DND-41 (cell line): ENCODE measurements around the gene NXPH4.
A peak's percentile ranks its signal among the peaks of the same experiment; 100 is the strongest.

Source experiments
- ATAC-seq: fragments of 200-7000 bp; cut with Tn5 transposase; 3 replicates; pipeline ENCODE4 v1.9.1; 2021; ENCODE audit warnings: low read depth; ENCODE audit not compliant: insufficient read depth
- DNase-seq: peaks from one replicate; pipeline ENCODE4 v3.0.0-alpha.2; 2020
- H2AFZ ChIP-seq: 2 replicates; pipeline ENCODE4 v1.6.0; 2012; ENCODE audit warnings: low read depth, low read length
- H3K27ac ChIP-seq: 2 replicates; pipeline ENCODE4 v1.5.1; 2012; ENCODE audit warnings: low read length, inconsistent platforms
- H3K27me3 ChIP-seq: fragments of 200-600 bp; sonication (generic); 2 replicates; pipeline ENCODE4 v1.6.0; 2012; ENCODE audit warnings: low read length, mild to moderate bottlenecking, inconsistent platforms; ENCODE audit not compliant: insufficient read depth, poor library complexity
- H3K36me3 ChIP-seq: 2 replicates; pipeline ENCODE4 v1.5.1; 2012; ENCODE audit warnings: low read length, inconsistent platforms; ENCODE audit not compliant: insufficient read depth
- H3K4me1 ChIP-seq: 2 replicates; pipeline ENCODE4 v1.5.1; 2012; ENCODE audit warnings: mild to moderate bottlenecking, low read length; ENCODE audit not compliant: insufficient read depth
- H3K4me2 ChIP-seq: 2 replicates; pipeline ENCODE4 v1.6.0; 2012; ENCODE audit warnings: mild to moderate bottlenecking, moderate library complexity, low read length, inconsistent platforms; ENCODE audit not compliant: insufficient read depth
- H3K4me3 ChIP-seq, 2 experiments: fragments of 200-600 bp in 1 of 2; shearing (Covaris generic) in 1 of 2; 2 replicates each; pipeline ENCODE4 v1.5.1; 2012 to 2016; ENCODE audit warnings: inconsistent platforms in 2 of 2, low read length in 2 of 2, mild to moderate bottlenecking in 2 of 2, low read depth in 1 of 2, moderate library complexity in 1 of 2
- H3K79me2 ChIP-seq: 2 replicates; pipeline ENCODE4 v1.6.0; 2012; ENCODE audit warnings: low read length, inconsistent platforms; ENCODE audit not compliant: insufficient read depth
- H3K9ac ChIP-seq: 2 replicates; pipeline ENCODE4 v1.6.0; 2012; ENCODE audit warnings: low read depth, mild to moderate bottlenecking, inconsistent platforms, low read length, moderate library complexity
- H3K9me3 ChIP-seq: 2 replicates; pipeline ENCODE4 v1.5.1; 2012; ENCODE audit warnings: low read length, moderate library complexity, mild to moderate bottlenecking, inconsistent platforms; ENCODE audit not compliant: insufficient read depth, severe bottlenecking
- H4K20me1 ChIP-seq: 2 replicates; pipeline ENCODE4 v1.6.0; 2012; ENCODE audit warnings: low read length; ENCODE audit not compliant: insufficient read depth
- CTCF ChIP-seq: IDR thresholded peaks from 2 replicates; pipeline ENCODE4 v1.5.1; 2012; ENCODE audit warnings: borderline replicate concordance, low read length, moderate library complexity, mild to moderate bottlenecking; ENCODE audit not compliant: poor library complexity, severe bottlenecking; ENCODE audit errors: extremely low read depth
- EZH2 ChIP-seq: IDR thresholded peaks from 3 replicates; pipeline ENCODE4 v1.6.1; 2012; ENCODE audit warnings: borderline replicate concordance, low read depth, mild to moderate bottlenecking, moderate library complexity, low read length, inconsistent platforms; ENCODE audit not compliant: severe bottlenecking

NXPH4 gene

GRCh38 chr12:57181072-57181471 is 35.5 kb upstream of the NXPH4 start:
- no peak overlapping the region for H2AFZ ChIP-seq
- H3K4me1 ChIP-seq, result no peaks in the 10 kb centered on the region
- H4K20me1 ChIP-seq, result peaks cover 6% of the 10 kb centered on the region
- H3K27me3 ChIP-seq, result no peaks in the 10 kb centered on the region
- no peak for TF ChIP-seq EZH2
- H3K4me3 ChIP-seq, result no peak overlapping the region
- no peaks in the 10 kb centered on the region for H3K79me2 ChIP-seq
- H3K4me2 ChIP-seq, result no peak overlapping the region
- no peak overlapping the region for H3K27ac ChIP-seq
- no peaks in the 10 kb centered on the region for H3K9me3 ChIP-seq
- no peak for DNase-seq
- no peaks in the 10 kb centered on the region for H3K36me3 ChIP-seq
- no peak for ATAC-seq
- no peak overlapping the region for H3K9ac ChIP-seq

- H3K36me3 ChIP-seq, result no peaks in the 10 kb centered on the region
- H3K27ac ChIP-seq, result no peak overlapping the region
- no peak for DNase-seq
- TF ChIP-seq EZH2 (no peak), CTCF (no peak)
- no peaks in the 10 kb centered on the region for H3K9me3 ChIP-seq
- H2AFZ ChIP-seq, result no peak overlapping the region
- no peak overlapping the region for H3K4me2 ChIP-seq
- no peaks in the 10 kb centered on the region for H3K4me1 ChIP-seq
- H3K9ac ChIP-seq, result no peak overlapping the region
- ATAC-seq, result no peak
- no peaks in the 10 kb centered on the region for H3K27me3 ChIP-seq
- H3K79me2 ChIP-seq, result no peaks in the 10 kb centered on the region
- no peak overlapping the region for H3K4me3 ChIP-seq
- H4K20me1 ChIP-seq, result peaks cover 6% of the 10 kb centered on the region
Measured at GRCh38 chr12:57181561-57182155, 34.9 kb upstream of the NXPH4 start.

- H3K79me2 ChIP-seq, result no peaks in the 10 kb centered on the region
- DNase-seq (peak; percentile 82), ATAC-seq (peak; percentile 98)
- no peaks in the 10 kb centered on the region for H3K36me3 ChIP-seq
- no peak overlapping the region for H3K27ac ChIP-seq
- no peak overlapping the region for H2AFZ ChIP-seq
- TF ChIP-seq CTCF (peak; percentile 99), EZH2 (no peak)
- H3K4me2 ChIP-seq, result no peak overlapping the region
- H3K4me1 ChIP-seq, result no peaks in the 10 kb centered on the region
- no peaks in the 10 kb centered on the region for H3K9me3 ChIP-seq
- peaks cover 6% of the 10 kb centered on the region for H4K20me1 ChIP-seq
- H3K27me3 ChIP-seq, result no peaks in the 10 kb centered on the region
- no peak overlapping the region for H3K4me3 ChIP-seq
- no peak overlapping the region for H3K9ac ChIP-seq
Measured at GRCh38 chr12:57182918-57183575, 33.5 kb upstream of the NXPH4 start.

GRCh38 chr12:57183939-57184725 is 32.5 kb upstream of the NXPH4 start:
- Histone ChIP-seq H2AFZ (no peak overlapping the region), H3K27ac (no peak overlapping the region), H4K20me1 (peaks cover 6% of the 10 kb centered on the region), H3K79me2 (no peaks in the 10 kb centered on the region), H3K9me3 (no peaks in the 10 kb centered on the region), H3K4me3 (no peak overlapping the region), H3K36me3 (no peaks in the 10 kb centered on the region), H3K27me3 (no peaks in the 10 kb centered on the region), H3K4me2 (no peak overlapping the region), H3K4me1 (no peaks in the 10 kb centered on the region), H3K9ac (no peak overlapping the region)
- TF ChIP-seq EZH2 (no peak), CTCF (no peak)
- ATAC-seq (no peak), DNase-seq (no peak)
